ENCODE measurements around the gene SLCO3A1. TPM values are rescaled to one million over a fixed set of nuclear protein-coding genes. Genes with fewer than 3 reads are reported as not detected.

Gene SLCO3A1
- total and polyA plus RNA-seq, 8 donors: 2.4 to 38.8 (median 7.7) TPM

DNA sequence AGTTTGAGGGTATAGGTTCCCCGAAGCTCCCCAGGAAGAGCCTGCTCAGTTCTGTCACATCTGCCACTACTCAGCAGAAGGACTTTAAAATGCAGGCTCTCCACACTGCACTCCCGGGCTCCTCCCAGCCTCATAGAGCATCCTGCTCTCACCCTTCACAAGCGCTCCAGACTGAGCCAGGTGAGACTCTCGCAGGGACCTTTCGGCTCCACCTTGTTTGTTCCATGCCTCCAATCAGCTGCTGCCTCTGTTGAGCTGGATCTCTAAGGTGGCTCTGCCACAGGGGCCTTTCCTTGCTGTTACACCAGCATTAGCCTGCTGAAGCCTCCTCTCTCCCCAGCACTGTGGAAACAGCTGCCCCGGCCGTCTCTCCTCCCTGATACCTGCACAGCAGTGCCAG, 56.1 kb downstream of the SLCO3A1 start:
- Histone ChIP-seq H3K36me3 (no peaks in the 10 kb centered on the region), H3K9me3 (no peaks in the 10 kb centered on the region)

DNA sequence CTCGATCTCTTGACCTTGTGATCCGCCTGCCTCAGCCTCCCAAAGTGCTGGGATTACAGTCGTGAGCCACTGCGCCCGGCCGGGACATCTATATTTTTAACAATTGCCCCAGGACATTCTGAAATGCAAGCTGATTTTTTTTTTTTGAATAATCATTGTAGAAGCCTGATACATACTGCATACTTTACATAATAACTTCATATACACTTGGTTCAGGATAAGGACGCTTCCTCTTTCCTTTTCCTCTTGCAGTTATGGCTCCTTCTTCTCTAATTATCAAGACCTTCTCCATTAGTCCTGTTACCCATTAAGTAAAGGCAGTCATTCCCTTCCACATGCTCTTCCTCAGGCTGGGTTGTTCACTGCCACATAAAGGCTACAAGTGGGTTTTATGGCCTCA, 58.3 kb downstream of the SLCO3A1 start:
- no peak for DNase-seq
- intact Hi-C loops (cut with DNase I; ENCODE audit: low total_unique reads): no loop called here
- no peaks in the 10 kb centered on the region for H3K9me3 ChIP-seq
- no peak overlapping the region for H3K27ac ChIP-seq
- H3K36me3 ChIP-seq: peaks cover 0 to 11% (median 10%) of the 10 kb centered on the region in 4 donors
- TF ChIP-seq EP300 (IDR thresholded peaks at IDR 0.05): no peak
- TF ChIP-seq POLR2AphosphoS5 (IDR thresholded peaks at IDR 0.05): no peak
- no peak for TF ChIP-seq POLR2A (IDR thresholded peaks at IDR 0.05)
- 94 to 97% (median 95%) methylated on average over 7 of the region's 7 CpGs for WGBS, 5 donors
- H3K4me3 ChIP-seq: no peak overlapping the region
- H3K27me3 ChIP-seq: no peaks in the 10 kb centered on the region
- H3K4me1 ChIP-seq: no peaks in the 10 kb centered on the region

More for the DNA sequence above, 56.1 kb downstream of the SLCO3A1 start:
- DNase-seq: no peak
- Histone ChIP-seq H3K27me3 (no peaks in the 10 kb centered on the region), H3K4me1 (no peaks in the 10 kb centered on the region), H3K27ac (no peak overlapping the region), H3K4me3 (no peak overlapping the region)
- no peak for TF ChIP-seq POLR2A (IDR thresholded peaks at IDR 0.05)
- TF ChIP-seq EP300 (IDR thresholded peaks at IDR 0.05): no peak
- TF ChIP-seq POLR2AphosphoS5 (IDR thresholded peaks at IDR 0.05): no peak
- TF ChIP-seq, protein P1, sequence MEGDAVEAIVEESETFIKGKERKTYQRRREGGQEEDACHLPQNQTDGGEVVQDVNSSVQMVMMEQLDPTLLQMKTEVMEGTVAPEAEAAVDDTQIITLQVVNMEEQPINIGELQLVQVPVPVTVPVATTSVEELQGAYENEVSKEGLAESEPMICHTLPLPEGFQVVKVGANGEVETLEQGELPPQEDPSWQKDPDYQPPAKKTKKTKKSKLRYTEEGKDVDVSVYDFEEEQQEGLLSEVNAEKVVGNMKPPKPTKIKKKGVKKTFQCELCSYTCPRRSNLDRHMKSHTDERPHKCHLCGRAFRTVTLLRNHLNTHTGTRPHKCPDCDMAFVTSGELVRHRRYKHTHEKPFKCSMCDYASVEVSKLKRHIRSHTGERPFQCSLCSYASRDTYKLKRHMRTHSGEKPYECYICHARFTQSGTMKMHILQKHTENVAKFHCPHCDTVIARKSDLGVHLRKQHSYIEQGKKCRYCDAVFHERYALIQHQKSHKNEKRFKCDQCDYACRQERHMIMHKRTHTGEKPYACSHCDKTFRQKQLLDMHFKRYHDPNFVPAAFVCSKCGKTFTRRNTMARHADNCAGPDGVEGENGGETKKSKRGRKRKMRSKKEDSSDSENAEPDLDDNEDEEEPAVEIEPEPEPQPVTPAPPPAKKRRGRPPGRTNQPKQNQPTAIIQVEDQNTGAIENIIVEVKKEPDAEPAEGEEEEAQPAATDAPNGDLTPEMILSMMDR (IDR thresholded peaks at IDR 0.05): no peak
- intact Hi-C loops (cut with DNase I; ENCODE audit: low total_unique reads): no loop called here
- 70 to 84% (median 75%) methylated on average over 7 of the region's 7 CpGs for WGBS, 5 donors

DNA sequence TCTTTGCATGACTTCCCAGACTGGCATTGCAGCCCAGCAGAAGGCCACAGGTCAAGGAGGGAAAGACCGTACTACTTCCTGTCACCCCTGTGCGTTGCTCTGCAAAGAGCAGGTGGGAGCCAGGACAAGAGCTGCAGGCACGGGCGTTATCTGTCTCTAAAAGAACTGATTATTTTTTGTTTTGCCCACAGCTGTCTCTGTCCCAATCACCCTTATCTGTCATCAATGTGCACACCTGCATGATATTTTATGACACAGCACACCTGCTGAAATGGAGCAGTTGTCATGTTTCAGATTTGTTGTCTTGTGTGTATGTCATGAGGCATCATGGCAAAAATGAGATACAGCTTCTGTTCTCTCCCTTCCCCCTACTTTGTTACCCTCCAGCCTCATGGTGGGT, 58.8 kb downstream of the SLCO3A1 start:
- H3K4me3 ChIP-seq: no peak overlapping the region
- no peaks in the 10 kb centered on the region for H3K9me3 ChIP-seq
- H3K27me3 ChIP-seq: no peaks in the 10 kb centered on the region
- DNase-seq: no peak
- H3K27ac ChIP-seq: no peak overlapping the region
- intact Hi-C loops (cut with DNase I; ENCODE audit: low total_unique reads): no loop called here
- TF ChIP-seq POLR2A (IDR thresholded peaks at IDR 0.05): no peak
- TF ChIP-seq EP300 (IDR thresholded peaks at IDR 0.05): no peak
- TF ChIP-seq, protein P1 (IDR thresholded peaks at IDR 0.05): no peak
- no peak for TF ChIP-seq POLR2AphosphoS5 (IDR thresholded peaks at IDR 0.05)
- no peaks in the 10 kb centered on the region for H3K4me1 ChIP-seq
- H3K36me3 ChIP-seq: peaks cover 0 to 16% (median 12%) of the 10 kb centered on the region in 4 donors
- 58 to 64% (median 60%) methylated on average over 4 of the region's 4 CpGs for WGBS, 5 donors

DNA sequence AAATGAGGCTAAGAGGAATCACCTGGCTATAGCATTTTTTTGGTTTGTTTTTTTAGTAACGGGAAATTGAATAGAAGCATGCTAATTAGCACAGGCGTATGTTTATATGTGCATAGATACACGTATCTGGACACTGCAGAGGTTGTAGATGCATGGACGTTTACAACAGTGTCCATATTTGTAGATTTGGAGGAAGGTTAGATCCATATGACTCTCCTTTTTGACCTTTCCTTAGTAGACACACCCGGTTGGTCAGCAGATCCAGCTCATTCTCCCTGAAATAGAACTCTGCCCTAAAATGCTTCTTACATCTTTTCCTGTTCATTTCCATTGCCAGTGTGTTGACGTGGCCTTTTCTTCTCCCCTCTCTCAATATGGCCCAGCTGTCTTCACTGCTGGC, 60.1 kb downstream of the SLCO3A1 start:
- Histone ChIP-seq H3K27ac (no peak overlapping the region), H3K36me3 (peaks cover 0 to 17% (median 13%) of the 10 kb centered on the region in 4 donors), H3K27me3 (no peaks in the 10 kb centered on the region), H3K4me3 (no peak overlapping the region), H3K9me3 (no peaks in the 10 kb centered on the region), H3K4me1 (no peaks in the 10 kb centered on the region)
- no peak for TF ChIP-seq EP300 (IDR thresholded peaks at IDR 0.05)
- TF ChIP-seq POLR2AphosphoS5 (IDR thresholded peaks at IDR 0.05): no peak
- TF ChIP-seq, protein P1 (IDR thresholded peaks at IDR 0.05): no peak
- no peak for TF ChIP-seq POLR2A (IDR thresholded peaks at IDR 0.05)
- intact Hi-C loops (cut with DNase I; ENCODE audit: low total_unique reads): no loop called here
- WGBS, 5 donors: 61 to 76% (median 70%) methylated on average over 6 of the region's 6 CpGs
- no peak for DNase-seq

DNA sequence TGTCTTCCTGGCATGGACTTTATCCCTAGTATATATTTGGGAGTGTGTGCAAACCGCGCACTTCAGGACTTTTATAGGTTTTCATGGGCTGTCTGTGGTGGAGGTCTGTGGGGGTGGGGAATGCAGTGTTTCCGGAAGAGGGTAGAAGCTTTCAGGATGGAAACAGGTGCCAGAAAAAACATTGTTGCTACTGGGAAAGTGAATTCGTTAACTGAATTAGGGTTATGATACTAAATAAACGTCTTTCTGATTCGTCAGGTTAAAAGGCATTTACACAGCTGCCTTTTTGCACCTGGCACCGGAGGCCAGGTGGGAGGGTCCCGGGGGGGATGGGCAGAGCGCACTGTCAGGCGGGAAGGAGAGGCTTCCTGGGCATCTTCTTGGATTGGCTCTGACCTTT, 62.1 kb downstream of the SLCO3A1 start:
- no peaks in the 10 kb centered on the region for H3K27me3 ChIP-seq
- H3K9me3 ChIP-seq: no peaks in the 10 kb centered on the region
- H3K4me1 ChIP-seq: no peaks in the 10 kb centered on the region
- peaks cover 0 to 17% (median 13%) of the 10 kb centered on the region in 4 donors for H3K36me3 ChIP-seq
- H3K4me3 ChIP-seq: no peak overlapping the region
- no peak overlapping the region for H3K27ac ChIP-seq
- intact Hi-C loops (cut with DNase I; ENCODE audit: low total_unique reads): no loop called here
- TF ChIP-seq EP300 (IDR thresholded peaks at IDR 0.05) (no peak), POLR2A (IDR thresholded peaks at IDR 0.05) (no peak), POLR2AphosphoS5 (IDR thresholded peaks at IDR 0.05) (no peak)
- TF ChIP-seq, protein P1 (IDR thresholded peaks at IDR 0.05): no peak
- DNase-seq: no peak
- WGBS, 5 donors: 76 to 84% (median 79%) methylated on average over 10 of the region's 10 CpGs
